ENCODE data around the gene TTI1. TPM values are rescaled to one million over a fixed set of nuclear protein-coding genes. Genes with fewer than 3 reads are reported as not detected.

TTI1 gene
- total RNA-seq, 1 experiment from 2014 or later: 26.9 TPM

GRCh38 chr20:37970856-37971245, 62.4 kb downstream of the TTI1 start:
- H3K27me3 ChIP-seq (ENCODE audit: insufficient read depth, low read length): no peaks in the 10 kb centered on the region
- CTCF ChIA-PET: no interaction called here
- no peak overlapping the region for H2AFZ ChIP-seq (ENCODE audit: low read depth, low read length, poor library complexity, severe bottlenecking)
- no peak overlapping the region for H3K4me2 ChIP-seq (ENCODE audit: low read length)
- H3K79me2 ChIP-seq (ENCODE audit: insufficient read depth, low read length): no peaks in the 10 kb centered on the region
- POLR2A ChIA-PET: no interaction called here
- no peak for TF ChIP-seq SIN3A (IDR thresholded peaks at IDR 0.05; ENCODE audit: low read depth)
- no peak for TF ChIP-seq JUND (IDR thresholded peaks at IDR 0.05)
- TF ChIP-seq POLR2A (IDR thresholded peaks at IDR 0.05; ENCODE audit: borderline replicate concordance, extremely low read depth, insufficient read depth, insufficient read length): no peak
- H3K4me3 ChIP-seq (replicated peaks in 1 of 2; ENCODE audit: low read depth in 1 of 2, low read length in 2 of 2): no peak overlapping the region
- H3K27ac ChIP-seq (ENCODE audit: low read depth, low read length): no peak overlapping the region
- H3K9ac ChIP-seq (ENCODE audit: low read length): no peak overlapping the region
- RAD21 ChIA-PET (ENCODE audit: low non-redundant PET in 1 of 2, low total read pairs in 2 of 2, uncharacterized antibody in 2 of 2, unreplicated experiment in 2 of 2): no interaction called here
- no peaks in the 10 kb centered on the region for H4K20me1 ChIP-seq (ENCODE audit: insufficient read depth)
- BruUV-seq (replicated peaks): no TSS peak
- H3K36me3 ChIP-seq (ENCODE audit: control insufficient read depth in 1 of 2, insufficient read depth in 2 of 2, low read length in 2 of 2): no peaks in the 10 kb centered on the region
- H3K4me1 ChIP-seq (ENCODE audit: control insufficient read depth in 1 of 2, insufficient read depth in 2 of 2, low read length in 2 of 2): peaks cover 0 to 5% of the 10 kb centered on the region in 2 experiments; a peak in 1 of 4 replicates
- intact Hi-C loops (cut with micrococcal nuclease): no loop called here
- DNase-seq (ENCODE audit: low read depth, low spot score) (no peak), ATAC-seq (no peak)
- no peaks in the 10 kb centered on the region for H3K9me2 ChIP-seq (ENCODE audit: insufficient read depth)
- H3K9me3 ChIP-seq (ENCODE audit: control insufficient read depth in 1 of 2, insufficient read depth in 1 of 2, low read depth in 1 of 2, low read length in 2 of 2): no peaks in the 10 kb centered on the region

- CTCF ChIA-PET: no interaction called here
- intact Hi-C loops (cut with micrococcal nuclease): no loop called here
- ATAC-seq: no peak
- H3K27ac ChIP-seq (ENCODE audit: low read depth, low read length): no peak overlapping the region
- no peaks in the 10 kb centered on the region for H4K20me1 ChIP-seq (ENCODE audit: insufficient read depth)
- H2AFZ ChIP-seq (ENCODE audit: low read depth, low read length, poor library complexity, severe bottlenecking): no peak overlapping the region
- no TSS peak for BruUV-seq (replicated peaks)
- no peaks in the 10 kb centered on the region for H3K9me2 ChIP-seq (ENCODE audit: insufficient read depth)
- H3K36me3 ChIP-seq (ENCODE audit: control insufficient read depth in 1 of 2, insufficient read depth in 2 of 2, low read length in 2 of 2): no peaks in the 10 kb centered on the region
- peaks cover 0 to 5% of the 10 kb centered on the region in 2 experiments; a peak in 1 of 4 replicates for H3K4me1 ChIP-seq (ENCODE audit: control insufficient read depth in 1 of 2, insufficient read depth in 2 of 2, low read length in 2 of 2)
- no peak overlapping the region for H3K4me3 ChIP-seq (replicated peaks in 1 of 2; ENCODE audit: low read depth in 1 of 2, low read length in 2 of 2)
- H3K79me2 ChIP-seq (ENCODE audit: insufficient read depth, low read length): no peaks in the 10 kb centered on the region
- RAD21 ChIA-PET (ENCODE audit: low non-redundant PET in 1 of 2, low total read pairs in 2 of 2, uncharacterized antibody in 2 of 2, unreplicated experiment in 2 of 2): no interaction called here
- no peak overlapping the region for H3K9ac ChIP-seq (ENCODE audit: low read length)
- no peaks in the 10 kb centered on the region for H3K27me3 ChIP-seq (ENCODE audit: insufficient read depth, low read length)
- TF ChIP-seq ZBTB33 (IDR thresholded peaks at IDR 0.05; ENCODE audit: extremely low read depth, insufficient replicate concordance, low read length) (no peak), SP1 (IDR thresholded peaks at IDR 0.05; ENCODE audit: low read depth) (no peak), POLR2AphosphoS5 (IDR thresholded peaks at IDR 0.05; ENCODE audit: low read depth, low read length) (no peak), SIN3A (IDR thresholded peaks at IDR 0.05; ENCODE audit: low read depth) (no peak), SRF (IDR thresholded peaks at IDR 0.05; ENCODE audit: low read depth) (no peak), CBX3 (IDR thresholded peaks at IDR 0.05; ENCODE audit: low read depth) (no peak)
- POLR2A ChIA-PET: no interaction called here
- no peaks in the 10 kb centered on the region for H3K9me3 ChIP-seq (ENCODE audit: control insufficient read depth in 1 of 2, insufficient read depth in 1 of 2, low read depth in 1 of 2, low read length in 2 of 2)
- no peak for DNase-seq (ENCODE audit: low read depth, low spot score)
- no peak overlapping the region for H3K4me2 ChIP-seq (ENCODE audit: low read length)
These were observed 63.1 kb downstream of the TTI1 start for GRCh38 chr20:37969949-37970855.
